ENCODE results near the gene MEGF11. TPM values are rescaled to one million over a fixed set of nuclear protein-coding genes. Genes with fewer than 3 reads are reported as not detected.

The MEGF11 gene
- total RNA-seq, 1 experiment from 2014 or later = not detected

GRCh38 chr15:66184936-66185790, 68.4 kb downstream of the MEGF11 start:
- ChIA-PET POLR2A (ENCODE audit: unreplicated experiment) (no interaction called here), CTCF (no interaction called here)
- no TSS peak for BruUV-seq (replicated peaks)
- no peaks in the 10 kb centered on the region for H3K9me2 ChIP-seq (ENCODE audit: insufficient read depth)
- TF ChIP-seq CTCF (conservative IDR thresholded peaks at IDR 0.05) (no peak), EZH2 (IDR thresholded peaks at IDR 0.05; ENCODE audit: low read depth) (no peak)
- no peak overlapping the region for H3K4me3 ChIP-seq
- DNase-seq = no peak
- no peak overlapping the region for H2AFZ ChIP-seq
- no peaks in the 10 kb centered on the region for H4K20me1 ChIP-seq (ENCODE audit: insufficient read depth)
- intact Hi-C loops (cut with micrococcal nuclease; ENCODE audit: unreplicated experiment) = no loop called here
- H3K27ac ChIP-seq = no peak overlapping the region
- H3K79me2 ChIP-seq (ENCODE audit: low read depth) = no peaks in the 10 kb centered on the region
- H3K4me1 ChIP-seq (replicated peaks; ENCODE audit: insufficient read depth) = no peaks in the 10 kb centered on the region
- peaks cover 24% of the 10 kb centered on the region; the same call in 1 of the 2 replicates for H3K27me3 ChIP-seq (ENCODE audit: insufficient read depth, low read depth)
- H3F3A ChIP-seq (ENCODE audit: insufficient read depth, low read depth) = no peaks in the 10 kb centered on the region
- H3K36me3 ChIP-seq (ENCODE audit: low read depth) = no peaks in the 10 kb centered on the region
- H3K4me2 ChIP-seq = no peak overlapping the region
- no peaks in the 10 kb centered on the region for H3K9me3 ChIP-seq (ENCODE audit: insufficient read depth, low read depth)

- H3K9me3 ChIP-seq (ENCODE audit: insufficient read depth, low read depth) = no peaks in the 10 kb centered on the region
Observed at GRCh38 chr15:66184492-66184891, 69.1 kb downstream of the MEGF11 start.

GRCh38 chr15:66180531-66181097, 72.9 kb downstream of the MEGF11 start:
- Histone ChIP-seq H3K4me3 (no peak overlapping the region), H3K27me3 (ENCODE audit: insufficient read depth, low read depth) (peaks cover 38% of the 10 kb centered on the region; the same call in 1 of the 2 replicates), H4K20me1 (ENCODE audit: insufficient read depth) (no peaks in the 10 kb centered on the region), H3F3A (ENCODE audit: insufficient read depth, low read depth) (no peaks in the 10 kb centered on the region), H3K4me2 (no peak overlapping the region), H3K27ac (no peak overlapping the region), H3K4me1 (replicated peaks; ENCODE audit: insufficient read depth) (no peaks in the 10 kb centered on the region), H3K36me3 (ENCODE audit: low read depth) (no peaks in the 10 kb centered on the region), H3K9me3 (ENCODE audit: insufficient read depth, low read depth) (no peaks in the 10 kb centered on the region), H2AFZ (no peak overlapping the region), H3K9me2 (ENCODE audit: insufficient read depth) (no peaks in the 10 kb centered on the region), H3K79me2 (ENCODE audit: low read depth) (no peaks in the 10 kb centered on the region)
- CTCF ChIA-PET = no interaction called here
- intact Hi-C loops (cut with micrococcal nuclease; ENCODE audit: unreplicated experiment) = no loop called here
- POLR2A ChIA-PET (ENCODE audit: unreplicated experiment) = no interaction called here
- no TSS peak for BruUV-seq (replicated peaks)
- no peak for DNase-seq
- TF ChIP-seq EZH2 (IDR thresholded peaks at IDR 0.05; ENCODE audit: low read depth) (no peak), CTCF (conservative IDR thresholded peaks at IDR 0.05) (no peak)

More at GRCh38 chr15:66184492-66184891, 69.1 kb downstream of the MEGF11 start:
- Histone ChIP-seq H3K4me3 (no peak overlapping the region), H3K79me2 (ENCODE audit: low read depth) (no peaks in the 10 kb centered on the region), H2AFZ (no peak overlapping the region), H3K27ac (no peak overlapping the region), H3K4me1 (replicated peaks; ENCODE audit: insufficient read depth) (no peaks in the 10 kb centered on the region), H3K4me2 (no peak overlapping the region), H4K20me1 (ENCODE audit: insufficient read depth) (no peaks in the 10 kb centered on the region), H3K9me2 (ENCODE audit: insufficient read depth) (no peaks in the 10 kb centered on the region), H3K36me3 (ENCODE audit: low read depth) (no peaks in the 10 kb centered on the region), H3K27me3 (ENCODE audit: insufficient read depth, low read depth) (peaks cover 24% of the 10 kb centered on the region; the same call in 1 of the 2 replicates), H3F3A (ENCODE audit: insufficient read depth, low read depth) (no peaks in the 10 kb centered on the region)
- no peak for DNase-seq
- ChIA-PET CTCF (no interaction called here), POLR2A (ENCODE audit: unreplicated experiment) (no interaction called here)
- intact Hi-C loops (cut with micrococcal nuclease; ENCODE audit: unreplicated experiment) = no loop called here
- no TSS peak for BruUV-seq (replicated peaks)
- TF ChIP-seq EZH2 (IDR thresholded peaks at IDR 0.05; ENCODE audit: low read depth) (no peak), CTCF (conservative IDR thresholded peaks at IDR 0.05) (no peak)
